Astrocyte of the spinal cord (primary cell): Measurements from ENCODE around the gene ZNF664.

ENCODE experiments used
- DNase-seq: peaks from one replicate; pipeline ENCODE4 v3.0.0; 2011; ENCODE audit warnings: low read depth, low spot score
- H3K4me3 ChIP-seq: 2 replicates; pipeline ENCODE4 v1.5.1; 2011; ENCODE audit warnings: low read depth, mild to moderate bottlenecking, low read length, moderate library complexity
- in situ Hi-C: cut with HindIII; loops from 2 replicates; pipeline ENCODE4 v1.10.0; 2017; ENCODE audit warnings: low sequenced_read_pairs
- TF ChIP-seq, protein P1 (sequence below): IDR thresholded peaks from 2 replicates; pipeline ENCODE4 v1.5.1; 2012; ENCODE audit warnings: low read depth, mild to moderate bottlenecking, low read length, inconsistent platforms

The ZNF664 gene

DNA sequence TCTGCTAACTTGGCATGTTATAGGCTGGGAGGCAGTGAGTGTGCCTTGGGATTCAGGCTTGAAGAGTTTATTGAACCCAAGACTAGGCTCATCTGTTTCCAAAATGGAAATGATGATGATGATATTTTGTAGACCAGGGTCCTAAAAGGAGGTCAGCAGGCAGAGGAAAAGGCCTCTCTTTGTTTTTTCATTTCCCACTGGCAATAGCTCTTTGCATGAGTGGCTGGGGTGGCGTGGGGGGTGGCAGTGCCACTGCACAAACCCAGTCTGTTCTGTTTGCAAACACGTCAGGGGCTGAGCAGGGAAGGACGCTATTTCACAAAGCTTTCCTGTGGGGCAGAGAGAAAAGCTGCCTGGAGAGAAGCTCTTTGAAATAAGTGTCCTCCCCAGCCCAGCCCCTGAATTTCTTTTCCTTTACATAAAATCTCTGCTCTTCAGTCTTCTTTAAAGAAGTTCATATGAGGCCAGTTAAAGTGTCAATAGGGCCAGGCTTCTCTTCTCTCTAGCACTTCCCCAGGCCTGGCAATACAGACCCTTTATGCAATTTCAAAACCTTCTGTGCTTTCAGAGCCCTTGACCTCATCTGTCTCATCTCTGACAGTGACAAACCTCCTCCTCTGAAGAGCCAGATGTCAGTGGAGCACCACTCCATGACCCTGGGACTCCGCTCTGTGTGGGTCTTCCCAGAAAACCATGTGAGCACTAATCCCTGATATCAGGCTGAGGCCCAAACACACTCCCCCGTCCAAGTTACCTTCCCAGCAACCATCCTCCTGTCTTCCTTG is 72.8 kb downstream of the ZNF664 start:
- no peak for DNase-seq
- no peak overlapping the region for H3K4me3 ChIP-seq
- TF ChIP-seq, protein P1, sequence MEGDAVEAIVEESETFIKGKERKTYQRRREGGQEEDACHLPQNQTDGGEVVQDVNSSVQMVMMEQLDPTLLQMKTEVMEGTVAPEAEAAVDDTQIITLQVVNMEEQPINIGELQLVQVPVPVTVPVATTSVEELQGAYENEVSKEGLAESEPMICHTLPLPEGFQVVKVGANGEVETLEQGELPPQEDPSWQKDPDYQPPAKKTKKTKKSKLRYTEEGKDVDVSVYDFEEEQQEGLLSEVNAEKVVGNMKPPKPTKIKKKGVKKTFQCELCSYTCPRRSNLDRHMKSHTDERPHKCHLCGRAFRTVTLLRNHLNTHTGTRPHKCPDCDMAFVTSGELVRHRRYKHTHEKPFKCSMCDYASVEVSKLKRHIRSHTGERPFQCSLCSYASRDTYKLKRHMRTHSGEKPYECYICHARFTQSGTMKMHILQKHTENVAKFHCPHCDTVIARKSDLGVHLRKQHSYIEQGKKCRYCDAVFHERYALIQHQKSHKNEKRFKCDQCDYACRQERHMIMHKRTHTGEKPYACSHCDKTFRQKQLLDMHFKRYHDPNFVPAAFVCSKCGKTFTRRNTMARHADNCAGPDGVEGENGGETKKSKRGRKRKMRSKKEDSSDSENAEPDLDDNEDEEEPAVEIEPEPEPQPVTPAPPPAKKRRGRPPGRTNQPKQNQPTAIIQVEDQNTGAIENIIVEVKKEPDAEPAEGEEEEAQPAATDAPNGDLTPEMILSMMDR = no peak
- in situ Hi-C loops = no loop called here

DNA sequence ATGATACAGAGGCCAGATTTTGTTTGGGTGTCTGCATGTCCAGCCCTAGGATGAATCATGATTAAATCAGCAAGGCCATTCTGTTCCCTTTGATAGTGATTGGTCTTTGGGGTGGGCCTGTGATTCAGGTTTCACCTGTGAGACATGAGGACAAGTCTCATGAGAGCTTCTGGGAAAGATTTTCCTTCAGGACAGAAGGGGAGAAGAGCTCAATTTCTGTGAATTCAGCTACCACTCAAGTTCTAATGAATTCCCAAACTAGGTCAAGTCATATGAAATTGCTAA is 73.4 kb downstream of the ZNF664 start:
- H3K4me3 ChIP-seq = no peak overlapping the region
- DNase-seq = no peak
- in situ Hi-C loops = no loop called here
- TF ChIP-seq, protein P1 = no peak

DNA sequence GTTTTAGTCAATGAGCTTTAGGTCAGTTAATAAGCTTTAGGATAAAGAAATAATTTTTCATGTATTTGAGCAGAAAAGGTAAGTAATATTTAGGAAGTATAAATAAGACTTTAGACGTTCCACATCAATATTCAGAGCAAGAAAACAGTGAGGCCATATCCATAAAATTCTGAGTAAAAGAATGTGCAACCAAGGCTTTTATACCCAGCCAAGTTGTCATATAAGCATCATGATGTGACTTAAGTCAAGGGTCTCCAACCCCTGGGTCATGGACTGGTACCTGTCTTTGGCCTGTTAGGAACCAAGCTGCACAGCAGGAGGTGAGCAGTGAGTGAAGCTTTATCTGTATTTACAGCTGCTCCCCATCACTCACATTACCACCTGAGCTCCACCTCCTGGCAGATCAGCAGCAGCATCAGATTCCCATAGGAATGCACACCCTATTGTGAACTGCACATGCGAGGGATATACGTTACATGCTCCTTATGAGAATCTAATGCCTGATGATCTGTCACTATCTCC is 74.1 kb downstream of the ZNF664 start:
- H3K4me3 ChIP-seq = no peak overlapping the region
- in situ Hi-C loops = no loop called here
- no peak for DNase-seq
- TF ChIP-seq, protein P1 = no peak

DNA sequence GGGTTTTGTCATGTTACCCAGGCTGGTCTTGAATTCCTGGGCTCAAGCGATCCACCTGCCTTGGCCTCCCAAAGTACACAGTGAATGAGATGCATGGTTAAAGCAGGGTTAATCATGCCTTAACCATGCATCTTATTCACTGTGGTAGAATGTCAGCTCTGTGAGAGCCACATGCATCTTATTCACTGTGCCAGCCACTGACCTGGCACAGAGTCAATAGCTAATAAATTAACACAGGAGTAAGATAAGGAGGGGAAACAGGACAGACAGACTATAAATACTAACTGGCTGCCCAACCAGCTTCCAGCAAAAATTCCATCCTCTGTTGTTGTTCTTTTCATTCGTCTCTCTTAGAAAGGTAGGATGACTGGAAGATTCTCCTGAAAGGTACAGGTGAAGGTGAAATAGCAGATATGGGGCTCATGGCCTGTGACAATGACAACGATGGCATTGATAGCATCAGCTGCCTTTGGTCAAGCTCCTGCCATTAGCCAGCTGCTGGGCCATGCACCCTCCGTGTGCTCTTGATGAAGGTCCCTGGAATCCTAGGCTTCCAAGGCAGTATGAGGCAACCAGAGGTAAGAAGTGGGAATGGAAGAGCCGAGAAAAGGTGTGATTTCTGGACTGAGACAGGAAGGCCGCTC is 76.6 kb downstream of the ZNF664 start:
- in situ Hi-C loops = no loop called here
- TF ChIP-seq, protein P1 = no peak
- DNase-seq = no peak
- H3K4me3 ChIP-seq = no peak overlapping the region

DNA sequence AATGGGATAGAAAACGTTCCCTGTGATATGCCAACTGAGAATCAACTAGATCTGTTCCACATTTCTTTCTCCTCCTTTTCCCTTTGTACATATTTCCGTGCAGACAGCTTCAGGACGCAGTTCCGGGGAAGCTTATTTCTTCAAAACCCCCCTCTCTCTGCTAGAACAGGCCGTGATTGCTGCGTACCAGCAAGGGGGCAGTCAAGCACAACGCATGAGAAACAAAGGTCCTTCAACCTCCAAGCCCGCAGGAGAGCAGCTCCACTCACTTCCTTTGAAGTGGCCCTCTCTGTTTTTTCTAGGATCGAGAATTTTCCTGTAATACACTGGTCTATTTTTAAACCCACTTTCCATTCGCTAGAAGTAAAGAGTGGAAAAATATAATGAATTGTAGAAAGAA is 80.8 kb downstream of the ZNF664 start:
- TF ChIP-seq, protein P1 = peak; percentile 73
- in situ Hi-C loops = no loop called here
- DNase-seq = peak; percentile 74

DNA sequence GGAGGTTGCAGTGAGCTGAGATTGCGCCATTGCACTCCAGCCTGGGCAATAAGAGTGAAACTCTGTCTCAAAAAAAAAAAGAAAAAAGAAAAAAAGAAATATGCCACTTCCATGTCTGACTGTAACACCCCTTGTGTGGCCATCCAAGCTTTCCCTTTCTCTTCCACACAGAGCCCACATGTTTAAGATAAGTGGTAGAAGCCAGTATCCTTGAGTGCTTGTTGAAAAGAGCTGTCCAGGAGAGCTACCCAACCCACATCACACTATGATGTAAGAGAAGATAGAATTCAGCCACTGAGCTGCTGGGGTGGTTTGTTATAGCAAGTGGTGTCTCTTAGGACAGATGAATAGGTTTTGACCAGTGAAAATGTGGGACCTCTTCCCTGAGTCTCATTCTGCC is 82.1 kb downstream of the ZNF664 start:
- no peak overlapping the region for H3K4me3 ChIP-seq
- in situ Hi-C loops = no loop called here
- TF ChIP-seq, protein P1 = no peak
- no peak for DNase-seq

More for the DNA sequence above, 80.8 kb downstream of the ZNF664 start:
- no peak overlapping the region for H3K4me3 ChIP-seq
